Stomach smooth muscle (tissue), 2 donors: ENCODE results near the gene IL18BP.

Experiments used
- H3K27ac ChIP-seq: one replicate; pipeline ENCODE4 v1.7.0; 2013; ENCODE audit warnings: mild to moderate bottlenecking, low read length, inconsistent platforms
- H3K27me3 ChIP-seq, 2 donors: one replicate each; pipeline ENCODE4 v1.7.0; 2013; ENCODE audit warnings: low read length in 2 of 2; ENCODE audit not compliant: insufficient read depth in 2 of 2, control insufficient read depth in 1 of 2
- H3K36me3 ChIP-seq, 2 donors: one replicate each; pipeline ENCODE4 v1.7.0; 2013; ENCODE audit warnings: low read length in 2 of 2; ENCODE audit not compliant: control insufficient read depth in 2 of 2, insufficient read depth in 2 of 2
- H3K4me1 ChIP-seq: one replicate; pipeline ENCODE4 v1.7.0; 2013; ENCODE audit warnings: low read length; ENCODE audit not compliant: control insufficient read depth, insufficient read depth
- H3K4me3 ChIP-seq, 2 donors: one replicate each; pipeline ENCODE4 v1.7.0; 2013; ENCODE audit warnings: low read length in 2 of 2
- H3K9ac ChIP-seq, 2 donors: one replicate each; pipeline ENCODE4 v1.7.0; 2013; ENCODE audit warnings: low read length in 2 of 2, mild to moderate bottlenecking in 1 of 2
- H3K9me3 ChIP-seq, 2 donors: one replicate each; pipeline ENCODE4 v1.7.0; 2013; ENCODE audit warnings: low read length in 2 of 2; ENCODE audit not compliant: control insufficient read depth in 2 of 2
- donor health status: healthy.
- donor health status: Pancreatic carcinoma.

IL18BP gene

DNA sequence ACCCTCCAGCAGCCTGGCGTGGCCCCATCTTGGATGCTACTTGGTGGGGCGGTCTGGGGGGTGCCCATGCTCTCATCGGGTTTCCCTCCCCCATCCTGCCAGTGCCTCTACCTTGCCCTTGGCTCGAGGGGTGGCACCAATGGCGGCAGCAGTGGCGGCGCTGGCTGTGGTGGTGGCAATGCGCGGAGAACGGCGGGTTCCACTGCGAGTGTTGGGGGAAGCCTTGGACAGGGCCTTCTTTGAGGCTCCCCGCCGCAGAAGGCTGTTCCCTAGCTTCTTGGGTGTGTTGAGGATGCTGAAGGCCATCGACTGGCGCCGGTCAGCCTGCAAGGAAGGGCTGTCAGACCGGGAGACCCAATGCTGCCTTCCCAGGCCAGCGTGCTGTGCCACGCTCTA lies 5.1 kb downstream of the IL18BP start:
- Histone ChIP-seq H3K27ac (no peak overlapping the region), H3K9ac (no peak overlapping the region), H3K4me1 (peaks cover 32% of the 10 kb centered on the region), H3K9me3 (no peaks in the 10 kb centered on the region), H3K27me3 (no peaks in the 10 kb centered on the region), H3K36me3 (peaks cover 68 to 69% of the 10 kb centered on the region in 2 donors), H3K4me3 (no peak overlapping the region)

DNA sequence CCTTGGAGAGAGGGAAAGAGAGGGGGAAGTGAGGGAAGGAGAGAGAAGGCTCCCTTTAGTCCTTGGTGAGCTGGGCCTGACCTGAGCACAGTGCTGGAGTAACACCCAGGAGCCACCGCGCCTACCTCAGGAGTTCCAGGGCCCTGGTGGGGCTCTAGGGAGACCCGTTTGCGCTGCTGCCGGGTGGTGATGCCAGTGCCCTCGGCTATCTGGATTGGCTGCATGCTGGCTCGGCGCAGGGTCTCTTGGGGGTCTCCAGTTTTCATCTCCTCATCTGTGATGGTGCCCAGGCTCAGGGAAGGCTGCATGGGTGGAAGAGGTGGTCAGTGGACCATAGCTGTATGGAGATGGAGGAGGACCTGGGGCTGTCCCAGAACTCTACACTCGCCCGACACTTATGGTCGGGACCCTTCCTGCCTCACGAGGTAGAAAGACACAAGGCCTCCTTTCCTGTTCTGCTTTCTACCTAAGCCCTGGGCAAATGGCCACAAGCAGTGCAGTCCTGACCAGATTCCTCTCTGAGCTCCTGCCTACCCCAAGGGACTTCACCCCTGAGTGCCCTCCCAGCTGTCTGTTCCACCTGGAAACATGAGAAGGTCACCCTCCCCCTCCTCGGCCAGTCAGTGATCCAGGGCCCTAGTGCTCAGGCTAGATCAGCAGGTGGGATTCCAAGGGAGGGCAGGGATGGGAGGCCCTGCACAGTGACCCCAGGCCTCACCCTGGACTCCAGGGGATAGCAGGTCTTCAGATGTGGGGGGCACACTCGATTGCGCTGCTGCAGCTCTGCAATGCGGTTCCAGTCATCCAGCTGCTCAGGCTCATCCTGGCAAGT lies 6.0 kb downstream of the IL18BP start:
- H3K9me3 ChIP-seq, result no peaks in the 10 kb centered on the region
- peaks cover 75 to 76% of the 10 kb centered on the region in 2 donors for H3K36me3 ChIP-seq
- H3K27me3 ChIP-seq, result no peaks in the 10 kb centered on the region
- no peak overlapping the region for H3K4me3 ChIP-seq
- H3K9ac ChIP-seq, result no peak overlapping the region
- H3K4me1 ChIP-seq, result peaks cover 23% of the 10 kb centered on the region
- peak overlapping the region; percentile 24 for H3K27ac ChIP-seq

DNA sequence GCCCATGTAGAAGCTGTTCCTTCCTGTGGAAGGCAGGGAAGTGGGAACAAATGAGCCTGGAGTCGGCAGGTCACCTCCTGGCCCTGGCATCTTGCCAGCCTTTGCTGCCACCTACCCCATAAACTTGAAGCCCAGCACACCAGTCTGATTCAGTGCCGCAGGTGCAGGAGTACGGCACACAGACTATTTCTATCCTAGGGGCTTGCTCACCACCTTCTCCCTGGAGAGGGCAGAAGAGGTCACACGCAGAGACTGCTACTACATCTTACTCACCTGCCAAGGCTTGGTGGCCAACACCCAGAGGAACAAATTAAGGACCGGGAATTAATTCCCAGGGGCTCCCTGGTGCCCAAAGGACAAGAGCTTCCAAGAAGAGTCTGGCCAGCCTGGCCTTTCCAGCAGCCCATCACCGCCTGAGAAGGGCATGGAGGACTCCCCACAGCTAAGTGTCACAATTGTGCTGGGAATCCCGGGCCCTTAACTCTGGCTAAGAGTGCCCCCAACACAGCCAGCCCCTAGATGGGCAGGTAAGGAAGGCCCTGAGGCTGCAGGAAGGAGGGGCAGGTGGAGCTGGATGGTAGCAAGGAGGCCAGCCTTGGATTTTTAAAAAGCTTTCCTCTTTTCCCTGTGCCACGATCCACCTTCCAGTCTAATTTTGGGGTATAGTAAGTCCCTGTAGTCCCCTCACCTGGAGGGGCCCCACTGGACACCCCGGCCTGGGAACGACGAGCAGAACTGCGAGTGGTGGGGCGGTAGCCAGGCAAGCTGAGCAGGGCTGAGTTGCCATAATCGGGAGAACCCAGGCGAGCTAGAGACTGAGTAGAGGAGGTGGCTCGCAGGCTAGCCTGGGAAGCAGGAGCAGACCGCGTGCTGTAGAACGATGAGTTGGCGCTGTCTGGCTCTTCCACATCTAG lies 6.9 kb downstream of the IL18BP start:
- Histone ChIP-seq H3K9me3 (no peaks in the 10 kb centered on the region), H3K4me1 (peaks cover 15% of the 10 kb centered on the region), H3K4me3 (no peak overlapping the region), H3K27me3 (no peaks in the 10 kb centered on the region), H3K36me3 (peaks cover 84% of the 10 kb centered on the region in 2 donors), H3K9ac (no peak overlapping the region), H3K27ac (peak overlapping the region; percentile 31)

DNA sequence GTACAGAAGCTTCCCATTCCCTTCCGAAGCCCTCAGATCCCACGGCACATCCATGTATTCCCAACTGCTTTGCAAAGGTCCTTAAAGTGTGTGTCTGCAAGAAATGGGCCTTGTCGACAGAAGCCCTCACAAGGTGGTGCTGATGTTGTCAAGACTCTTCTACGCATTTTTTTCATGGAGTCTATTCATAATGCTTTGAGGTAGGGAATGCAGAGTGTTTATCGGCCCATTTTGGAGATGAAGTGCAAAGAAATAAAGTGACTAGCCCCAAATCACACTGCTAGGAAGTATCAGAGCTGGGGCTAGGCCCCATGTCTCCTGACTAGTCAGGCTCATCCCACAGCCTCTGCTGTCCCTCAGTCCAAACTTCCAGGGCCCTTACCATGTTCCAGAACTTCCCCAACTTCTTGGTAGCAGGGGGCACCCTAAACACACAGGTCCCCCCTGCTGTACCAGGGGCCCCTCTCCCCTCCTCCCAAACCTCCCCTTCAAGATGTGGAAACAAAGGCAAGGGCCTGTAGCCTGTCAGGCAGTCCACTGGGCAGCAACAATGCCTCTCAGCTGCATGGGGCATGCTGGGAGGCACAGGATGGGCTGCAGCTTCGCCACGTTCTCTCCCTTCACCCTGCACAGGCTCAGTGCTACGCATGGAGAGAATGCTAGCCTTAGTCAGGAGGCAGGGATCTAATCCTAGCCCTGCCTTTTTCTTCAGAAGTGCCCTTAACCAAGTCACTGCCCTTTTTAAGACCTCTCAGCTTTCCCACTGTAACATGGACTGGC lies 7.8 kb downstream of the IL18BP start:
- H3K4me3 ChIP-seq, result no peak overlapping the region
- peak overlapping the region; percentile 31 for H3K27ac ChIP-seq
- no peaks in the 10 kb centered on the region for H3K27me3 ChIP-seq
- peaks cover 10% of the 10 kb centered on the region for H3K4me1 ChIP-seq
- H3K36me3 ChIP-seq, result peaks cover 91 to 93% of the 10 kb centered on the region in 2 donors
- no peaks in the 10 kb centered on the region for H3K9me3 ChIP-seq
- H3K9ac ChIP-seq, result no peak overlapping the region

DNA sequence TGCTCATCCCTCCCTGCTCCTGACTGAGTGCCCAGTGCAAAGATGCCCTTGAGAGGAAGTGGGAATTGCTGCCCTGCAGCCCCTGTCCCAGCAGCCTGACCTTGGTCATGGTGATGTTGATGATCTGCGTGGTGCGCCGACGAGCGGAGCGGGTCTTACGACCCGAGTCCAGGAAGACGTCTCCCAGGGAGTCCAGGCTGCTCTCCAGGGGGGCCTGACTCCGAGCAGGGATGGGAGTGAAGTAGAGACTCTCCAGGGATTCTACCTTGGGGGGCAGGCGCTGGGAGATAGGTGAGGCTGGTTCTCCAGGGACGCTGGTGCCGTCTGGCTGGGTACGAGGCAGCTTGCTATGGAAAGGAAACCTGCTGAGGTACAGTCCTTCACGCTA lies 8.4 kb downstream of the IL18BP start:
- no peaks in the 10 kb centered on the region for H3K9me3 ChIP-seq
- no peak overlapping the region for H3K4me3 ChIP-seq
- H3K36me3 ChIP-seq, result peaks cover 92 to 95% of the 10 kb centered on the region in 2 donors
- H3K9ac ChIP-seq, result no peak overlapping the region
- peak overlapping the region; percentile 6 for H3K27ac ChIP-seq
- H3K27me3 ChIP-seq, result no peaks in the 10 kb centered on the region
- peaks cover 16% of the 10 kb centered on the region for H3K4me1 ChIP-seq

DNA sequence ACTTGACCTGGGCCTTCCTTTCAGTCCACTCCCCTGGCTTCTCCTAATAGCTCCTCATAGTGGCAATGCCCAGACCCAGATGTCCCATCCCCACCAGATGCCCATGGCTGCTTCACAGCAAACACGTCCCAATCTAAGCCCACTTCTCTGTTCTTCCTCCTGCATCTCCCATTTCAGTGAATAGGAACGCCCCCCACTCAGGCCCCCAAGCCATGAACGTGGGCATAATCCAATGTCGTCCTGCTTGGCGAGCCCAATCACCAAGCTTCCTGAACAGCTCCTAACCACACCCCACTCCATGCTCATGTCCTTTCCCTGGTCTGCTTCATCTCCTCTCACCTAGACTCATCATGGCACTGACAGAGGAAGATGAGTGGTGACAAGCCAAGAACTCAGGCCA lies 8.9 kb downstream of the IL18BP start:
- Histone ChIP-seq H3K4me1 (peaks cover 21% of the 10 kb centered on the region), H3K9me3 (no peaks in the 10 kb centered on the region), H3K9ac (no peak overlapping the region), H3K27ac (peak overlapping the region; percentile 6), H3K36me3 (peaks cover 93 to 96% of the 10 kb centered on the region in 2 donors), H3K4me3 (no peak overlapping the region), H3K27me3 (no peaks in the 10 kb centered on the region)

DNA sequence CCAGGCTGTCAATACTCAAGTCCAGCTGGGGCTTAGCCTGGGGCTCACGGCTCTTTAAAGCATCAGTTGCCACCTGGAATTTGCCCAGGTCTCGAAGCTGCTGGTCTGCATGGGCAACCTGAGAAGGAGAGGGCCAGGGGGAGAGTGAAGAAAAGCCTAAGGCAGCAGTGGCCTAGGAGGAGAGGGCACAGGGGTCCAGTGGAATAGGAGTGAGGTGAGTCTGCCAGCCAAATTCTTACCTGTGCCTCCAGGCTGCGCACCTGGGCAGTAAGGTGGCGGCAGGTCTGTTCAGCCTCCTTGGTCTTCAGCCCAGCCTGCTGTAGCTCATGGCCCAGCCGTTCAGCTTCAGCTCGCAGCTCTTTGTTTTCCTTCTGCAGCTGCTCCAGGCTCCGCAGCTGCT lies 10.0 kb downstream of the IL18BP start:
- no peaks in the 10 kb centered on the region for H3K27me3 ChIP-seq
- no peaks in the 10 kb centered on the region for H3K9me3 ChIP-seq
- H3K4me3 ChIP-seq, result no peak overlapping the region
- H3K9ac ChIP-seq, result no peak overlapping the region
- H3K4me1 ChIP-seq, result peaks cover 32% of the 10 kb centered on the region
- peaks cover 88 to 90% of the 10 kb centered on the region in 2 donors for H3K36me3 ChIP-seq
- no peak overlapping the region for H3K27ac ChIP-seq

DNA sequence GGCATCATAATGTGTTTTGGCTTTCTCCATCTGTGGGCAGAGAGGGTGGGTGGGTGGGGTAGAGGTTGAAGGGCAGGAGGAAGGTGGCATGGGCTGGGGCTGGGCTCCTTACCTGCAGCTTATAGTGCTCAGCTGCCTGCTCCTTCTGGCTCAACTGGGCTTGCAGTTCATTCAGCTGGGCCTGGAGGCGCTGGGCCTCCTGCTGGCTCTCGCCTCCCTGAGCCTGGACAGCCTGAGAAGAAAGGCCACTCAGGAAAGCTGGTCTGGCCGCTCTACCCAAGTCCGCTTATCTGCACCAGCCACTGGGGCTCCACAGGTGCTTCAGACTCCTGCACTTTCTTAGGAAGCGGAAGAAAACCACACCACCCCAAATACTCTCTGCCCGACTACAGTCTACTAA lies 10.4 kb downstream of the IL18BP start:
- no peak overlapping the region for H3K9ac ChIP-seq
- H3K4me3 ChIP-seq, result no peak overlapping the region
- H3K36me3 ChIP-seq, result peaks cover 87 to 90% of the 10 kb centered on the region in 2 donors
- no peaks in the 10 kb centered on the region for H3K27me3 ChIP-seq
- H3K4me1 ChIP-seq, result peaks cover 37% of the 10 kb centered on the region
- H3K9me3 ChIP-seq, result no peaks in the 10 kb centered on the region
- H3K27ac ChIP-seq, result no peak overlapping the region

DNA sequence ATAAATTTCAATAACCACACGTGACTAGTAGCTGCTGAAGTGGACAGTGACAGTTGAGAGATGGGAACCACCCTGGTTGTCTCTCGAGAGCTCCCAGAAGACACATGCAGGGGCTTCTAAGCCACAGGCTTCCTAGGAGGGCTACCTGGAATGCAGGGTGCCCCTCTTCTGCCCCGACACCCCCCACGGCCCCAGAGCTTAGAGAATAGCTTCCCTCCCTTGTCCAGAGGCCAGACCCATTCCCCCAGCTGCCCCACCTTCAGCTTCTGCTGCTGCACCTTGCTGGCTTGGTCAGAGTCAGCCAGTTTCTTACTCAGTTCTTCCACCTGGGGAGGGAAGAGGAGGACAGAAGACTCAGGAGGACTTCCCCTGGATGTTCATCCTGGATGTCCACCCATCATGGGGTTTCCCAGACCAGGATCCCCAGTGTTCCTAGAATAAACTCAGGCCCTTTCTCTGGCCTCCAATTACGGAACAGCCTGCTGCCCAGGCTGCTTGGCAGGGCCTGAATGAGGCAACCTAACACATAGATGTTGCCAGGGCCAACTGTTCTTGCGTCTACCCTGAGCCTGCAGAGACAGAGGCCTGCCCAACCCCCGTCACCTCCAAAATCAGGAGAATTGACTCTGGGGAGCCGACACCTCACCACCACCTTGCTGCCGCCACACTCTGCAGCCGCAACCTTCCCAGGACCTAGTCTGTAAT lies 12.0 kb downstream of the IL18BP start:
- Histone ChIP-seq H3K4me1 (peaks cover 43% of the 10 kb centered on the region), H3K9ac (peak overlapping the region in 1 of 2 donors; percentile 13), H3K27ac (peak overlapping the region; percentile 24), H3K27me3 (no peaks in the 10 kb centered on the region), H3K4me3 (no peak overlapping the region), H3K36me3 (peaks cover 87 to 88% of the 10 kb centered on the region in 2 donors), H3K9me3 (no peaks in the 10 kb centered on the region)
